K562 (cell line): ENCODE measurements around the gene SVBP. TPM values are rescaled to one million over a fixed set of nuclear protein-coding genes. Genes with fewer than 3 reads are reported as not detected.
A peak's percentile ranks its signal among the peaks of the same experiment; 100 is the strongest.

Experiments
- ATAC-seq: fragments of 200-7000 bp; cut with Tn5 transposase; 3 replicates; pipeline ENCODE4 v1.9.1; 2020; ENCODE audit warnings: moderate library complexity
- Bru-seq: library from RNA; stranded (reverse); fragments of 400-500 nt; gene quantifications from one replicate; lab custom pipeline; 2021; lab: Mats Ljungman, UMichigan
- BruChase-seq, 2 experiments: library from RNA; stranded (reverse); fragments of 400-500 nt; gene quantifications; one replicate each; lab custom pipeline; 2021; lab: Mats Ljungman, UMichigan
- BruUV-seq: library from RNA; stranded (reverse); fragments of 400-500 nt; replicated peaks from 2 replicates; lab custom pipeline; 2021; lab: Mats Ljungman, UMichigan
- CTCF ChIA-PET: fragments of 300-600 bp; formaldehyde crosslinking; extraction: SDS; loops from one replicate; lab custom pipeline; 2021; ENCODE audit warnings: low intra/inter-chr PET ratio; lab: Yijun Ruan, JAX
- POLR2A ChIA-PET: fragments of 300-600, 350-650 bp; sonication (Branson Sonifier 250); formaldehyde crosslinking; extraction: SDS; loops from one replicate; lab custom pipeline; 2021; ENCODE audit warnings: antibody characterized with exemption, inconsistent platforms; lab: Yijun Ruan, JAX
- DNase-seq, 4 experiments: peaks; one replicate each; pipeline versions ENCODE4 v3.0.0 to v3.0.0-alpha.2; 2011 to 2018; ENCODE audit warnings: low spot score in 3 of 4, mixed read lengths in 3 of 4; ENCODE audit errors: extremely low read depth in 1 of 4
- FAIRE-seq: peaks from 2 replicates; lab custom pipeline; 2011; peaks lifted over from hg19 to GRCh38; lab: Jason Lieb, UNC
- H2AFZ ChIP-seq: 2 replicates; pipeline ENCODE4 v1.6.0; 2011; ENCODE audit warnings: low read depth, low read length, control low read depth, inconsistent platforms
- H3K27ac ChIP-seq: fragments of 200-600 bp; 3 replicates; pipeline ENCODE4 v1.8.0; 2011; ENCODE audit warnings: low read depth, mild to moderate bottlenecking, control low read depth, inconsistent platforms, low read length, moderate library complexity, mixed read lengths; ENCODE audit errors: extremely low read depth
- H3K27me3 ChIP-seq, 2 experiments: fragments of 300-600 bp in 1 of 2; 2 replicates in 1 of 2; 3 replicates in 1 of 2; pipeline versions ENCODE4 v1.6.0 to v1.8.0; 2011; ENCODE audit warnings: inconsistent platforms in 2 of 2, low read length in 2 of 2, mild to moderate bottlenecking in 1 of 2, mixed read lengths in 1 of 2, moderate library complexity in 1 of 2; ENCODE audit not compliant: control insufficient read depth in 2 of 2, insufficient read depth in 2 of 2
- H3K36me3 ChIP-seq: fragments of 300-600 bp; 3 replicates; pipeline ENCODE4 v1.8.0; 2011; ENCODE audit warnings: mild to moderate bottlenecking, low read length, inconsistent platforms; ENCODE audit not compliant: control insufficient read depth, insufficient read depth
- H3K4me1 ChIP-seq, 2 experiments: fragments of 200-600 bp in 1 of 2; replicated peaks in 1 of 2; 2 replicates in 1 of 2; 3 replicates in 1 of 2; pipeline versions ENCODE4 v1.5.1 to v1.8.0; 2011; ENCODE audit warnings: inconsistent platforms in 2 of 2, low read length in 2 of 2, mild to moderate bottlenecking in 1 of 2, mixed read lengths in 1 of 2, moderate library complexity in 1 of 2; ENCODE audit not compliant: control insufficient read depth in 2 of 2, insufficient read depth in 2 of 2
- H3K4me2 ChIP-seq: 2 replicates; pipeline ENCODE4 v1.6.1; 2011; ENCODE audit warnings: low read length, control low read depth, inconsistent platforms, mixed read lengths; ENCODE audit not compliant: insufficient read depth
- H3K4me3 ChIP-seq: fragments of 200-600 bp; sonication (generic), shearing (Covaris generic); 2 replicates; pipeline ENCODE4 v1.5.1; 2016; ENCODE audit warnings: control low read depth, inconsistent platforms
- H3K79me2 ChIP-seq: fragments of 200-600 bp; 3 replicates; pipeline ENCODE4 v1.8.0; 2011; ENCODE audit warnings: low read length, inconsistent platforms; ENCODE audit not compliant: control insufficient read depth, insufficient read depth
- H3K9ac ChIP-seq, 2 experiments: 2 replicates each; pipeline versions ENCODE4 v1.6.0 to v1.6.1; 2011; ENCODE audit warnings: low read depth in 2 of 2, low read length in 2 of 2, control low read depth in 1 of 2, inconsistent platforms in 1 of 2, mild to moderate bottlenecking in 1 of 2, mixed read lengths in 1 of 2; ENCODE audit not compliant: insufficient read depth in 1 of 2
- H3K9me1 ChIP-seq: one replicate; pipeline ENCODE4 v1.6.0; 2011; ENCODE audit warnings: inconsistent platforms, mild to moderate bottlenecking, low read length, moderate library complexity; ENCODE audit not compliant: control insufficient read depth, insufficient read depth
- H3K9me3 ChIP-seq: replicated peaks from 2 replicates; pipeline ENCODE4 v1.5.1; 2011; ENCODE audit warnings: low read depth, low read length, inconsistent platforms; ENCODE audit not compliant: control insufficient read depth, insufficient read depth
- H4K20me1 ChIP-seq: replicated peaks from 2 replicates; pipeline ENCODE4 v1.6.1; 2011; ENCODE audit warnings: low read length, inconsistent platforms, mixed read lengths; ENCODE audit not compliant: control insufficient read depth, insufficient read depth
- E2F3 ChIP-seq: fragments of 250-450 bp; sonication (Bioruptor Pico); IDR thresholded peaks from 2 replicates; pipeline ENCODE4 v1.4.0; 2020; ENCODE audit warnings: mild to moderate bottlenecking
- KLF6 ChIP-seq: fragments of 250-450 bp; sonication (Bioruptor Pico); IDR thresholded peaks from 2 replicates; pipeline ENCODE4 v1.4.0; 2020; ENCODE audit warnings: mild to moderate bottlenecking, moderate library complexity, borderline replicate concordance
- MCM5 ChIP-seq: fragments of 450-650 bp; IDR thresholded peaks from 2 replicates; pipeline ENCODE4 v1.6.1; 2016; ENCODE audit warnings: low read depth
- MCM7 ChIP-seq, 2 experiments: fragments of 450-650 bp; IDR thresholded peaks; 2 replicates each; pipeline ENCODE4 v1.6.1; 2016 to 2018
- SOX6 ChIP-seq: fragments of 450-650 bp; IDR thresholded peaks from 2 replicates; pipeline ENCODE4 v1.6.1; 2014; ENCODE audit warnings: mild to moderate bottlenecking
- SRSF7 ChIP-seq: fragments of 200-400 bp; formaldehyde crosslinking; optimal IDR thresholded peaks from 2 replicates; pipeline ENCODE3; 2017; ENCODE audit warnings: mild to moderate bottlenecking, low read depth, low read length
- SRSF9 ChIP-seq: fragments of 200-400 bp; formaldehyde crosslinking; IDR thresholded peaks from 2 replicates; pipeline ENCODE4 v1.6.1; 2017; ENCODE audit warnings: low read depth, low read length, borderline replicate concordance
- TCFL5 ChIP-seq: fragments of 250-450 bp; sonication (Bioruptor Pico); conservative IDR thresholded peaks from 2 replicates; pipeline ENCODE4 v1.6.1; 2021; ENCODE audit warnings: mild to moderate bottlenecking, moderate library complexity, matching md5 sums
- U2AF1 ChIP-seq: fragments of 200-400 bp; formaldehyde crosslinking; optimal IDR thresholded peaks from 2 replicates; pipeline ENCODE3; 2017; ENCODE audit warnings: mild to moderate bottlenecking, low read depth, low read length, moderate library complexity
- ZNF3 ChIP-seq: fragments of 250-450 bp; sonication (Bioruptor Pico); IDR thresholded peaks from 2 replicates; pipeline ENCODE4 v1.5.0; 2021; ENCODE audit warnings: mild to moderate bottlenecking, moderate library complexity
- ZNF551 ChIP-seq: fragments of 250-450 bp; sonication (Bioruptor Pico); IDR thresholded peaks from 2 replicates; pipeline ENCODE4 v1.5.0; 2021; ENCODE audit warnings: mild to moderate bottlenecking, moderate library complexity
- ZZZ3 ChIP-seq: fragments of 450-650 bp; IDR thresholded peaks from 2 replicates; pipeline ENCODE4 v1.6.1; 2016; ENCODE audit warnings: antibody characterized with exemption, mild to moderate bottlenecking, moderate library complexity
- WGBS: fragments of 100-300 bp; shearing (Covaris generic); methylation state at CpG from one replicate; pipeline ENCODE4 v1.1.6; 2016; ENCODE audit warnings: low coverage, mixed read lengths; ENCODE audit not compliant: insufficient coverage; ENCODE audit errors: missing lambda C conversion rate; 5-methylcytosine and 5-hydroxymethylcytosine counted together
- in situ Hi-C: fragments of 300-500 bp; cut with MboI; formaldehyde crosslinking; loops from 4 replicates; pipeline ENCODE4 v1.15.0; 2018; ENCODE audit warnings: inconsistent platforms, mixed read lengths
- intact Hi-C: fragments of 100-400 bp; cut with micrococcal nuclease; formaldehyde crosslinking; loops from 2 replicates; pipeline ENCODE4 v1.14.2; 2022
- long read RNA-seq, 3 experiments: library from polyadenylated mRNA in 2 of 3; library from RNA in 1 of 3; unstranded in 2 of 3; stranded (forward) in 1 of 3; transcript quantifications; one replicate each; pipeline ENCODE4 v2.0.0, GENCODE V29; 2019 to 2022
- polyA minus RNA-seq, 3 experiments: library from RNA; depleted of rRNA, polyadenylated mRNA; stranded (reverse); fragments of >200 nt; gene quantifications; 2 replicates each; pipeline ENCODE4 v1.2.3, GENCODE V29; 2011
- polyA plus RNA-seq, 8 experiments: library from polyadenylated mRNA; depleted of rRNA in 4 of 8; stranded (reverse) in 5 of 8; unstranded in 3 of 8; fragments of >200 nt; fragmentation: Nextera tagmentation in 2 of 8; fragmentation: Illumina TruSeq in 1 of 8; extraction: Ambion mirVana in 2 of 8; extraction: Trizol in 1 of 8; gene quantifications; 2 replicates each; pipeline versions ENCODE4 v1.2.1 to v1.2.3, GENCODE V29; 2011 to 2014; ENCODE audit warnings: inconsistent platforms in 1 of 8, missing spikeins in 1 of 8
- total RNA-seq, 7 experiments: library from RNA; depleted of rRNA in 6 of 7; stranded (reverse); fragments of >200 nt in 6 of 7; fragmentation: Illumina TruSeq in 2 of 7; extraction: Trizol in 2 of 7; gene quantifications; 2 replicates each; pipeline versions ENCODE4 v1.2.1 to v1.2.3, GENCODE V29; 2011 to 2021; ENCODE audit warnings: low replicate concordance in 1 of 7
- TF ChIP-seq, protein P1 (sequence below), 2 experiments: fragments of 450-650 bp in 1 of 2; sonication (generic) in 1 of 2; formaldehyde crosslinking in 1 of 2; IDR thresholded peaks in 1 of 2; conservative IDR thresholded peaks in 1 of 2; 2 replicates each; pipeline versions ENCODE4 v1.6.1 to v1.8.1; 2016 to 2023; ENCODE audit warnings: mild to moderate bottlenecking in 2 of 2, moderate library complexity in 2 of 2, inconsistent platforms in 1 of 2, missing genetic modification reagents in 1 of 2
- TF ChIP-seq, protein P2 (sequence below), 2 experiments: fragments of 250-450 bp in 1 of 2; fragments of 450-650 bp in 1 of 2; sonication (Bioruptor Pico) in 1 of 2; IDR thresholded peaks; 2 replicates each; pipeline versions ENCODE4 v1.6.1 to v1.8.0; 2016 to 2021; ENCODE audit warnings: mild to moderate bottlenecking in 2 of 2, moderate library complexity in 2 of 2, missing compliant biosample characterization in 1 of 2, missing genetic modification characterization in 1 of 2

Gene SVBP, protein sequence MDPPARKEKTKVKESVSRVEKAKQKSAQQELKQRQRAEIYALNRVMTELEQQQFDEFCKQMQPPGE
- 6.8 and 15.4 TPM in 2 replicates for total RNA-seq (2011; cell fraction: chromatin; rRNA removed; ENCODE audit: low replicate concordance)
- 7.5 and 9.5 TPM in 2 replicates for total RNA-seq (2011; cell fraction: nucleolus; rRNA removed)
- 9.6 and 14.4 TPM in 2 replicates for total RNA-seq (2011; cell fraction: nucleoplasm; rRNA removed)
- 32.6 and 44.7 TPM in 2 replicates for total RNA-seq (2014; rRNA removed)
- total RNA-seq (2014; rRNA removed; fragmentation: Illumina TruSeq; extraction: Trizol) = 46.5 and 48.3 TPM in 2 replicates
- total RNA-seq (2015; rRNA removed; fragmentation: Illumina TruSeq; extraction: Trizol) = 41.1 and 44.5 TPM in 2 replicates
- total RNA-seq (2021) = 31.7 and 36.0 TPM in 2 replicates
- 42.8 and 49.4 TPM in 2 replicates for polyA plus RNA-seq (2011; rRNA removed)
- 12.9 and 26.0 TPM in 2 replicates for polyA plus RNA-seq (2011; cell fraction: cytosol; rRNA removed)
- polyA plus RNA-seq (2011; cell fraction: nucleus; rRNA removed) = 7.9 and 14.9 TPM in 2 replicates
- 43.0 and 46.8 TPM in 2 replicates for polyA plus RNA-seq (2012)
- 49.7 and 53.2 TPM in 2 replicates for polyA plus RNA-seq (2014; fragmentation: Illumina TruSeq; extraction: Trizol)
- 10 to 100 TPM; 37.9 TPM for polyA plus RNA-seq (2014; fragmentation: Nextera tagmentation; extraction: Ambion mirVana)
- 32.6 and 40.0 TPM in 2 replicates for polyA plus RNA-seq (2014; rRNA removed)
- 19.4 and 19.7 TPM in 2 replicates for polyA minus RNA-seq (2011; rRNA and poly(A)+ RNA removed)
- 3.7 and 6.6 TPM in 2 replicates for polyA minus RNA-seq (2011; cell fraction: cytosol; rRNA and poly(A)+ RNA removed)
- polyA minus RNA-seq (2011; cell fraction: nucleus; rRNA and poly(A)+ RNA removed) = 2.6 and 5.1 TPM in 2 replicates
- Bru-seq, nascent RNA = percentile 70 among the genes with signal in this experiment
- BruChase-seq, experiment 1, labeled RNA remaining after a 2-hour chase = percentile 67 among the genes with signal in this experiment
- percentile 67 among the genes with signal in this experiment for BruChase-seq, experiment 2, labeled RNA remaining after a 6-hour chase
- long read RNA-seq, experiment 1, transcript SVBP-201 (3 exons, 658 nt) = major isoform, 52 of 76 reads
- long read RNA-seq, experiment 1, transcript SVBP-203 (3 exons, 708 nt) = minor isoform, 6 of 76 reads
- long read RNA-seq, experiment 1, partial matches to known transcripts = 1 of 76 reads
- long read RNA-seq, experiment 1, other reads (novel, unspliced or antisense) = 17 of 76 reads
- long read RNA-seq, experiment 2, transcript SVBP-201 (3 exons, 658 nt) = major isoform, 36 of 44 reads
- long read RNA-seq, experiment 2, partial matches to known transcripts = 4 of 44 reads
- long read RNA-seq, experiment 2, other reads (novel, unspliced or antisense) = 4 of 44 reads
- long read RNA-seq, experiment 3, transcript SVBP-201 (3 exons, 658 nt) = major isoform, 18 of 21 reads
- long read RNA-seq, experiment 3, partial matches to known transcripts = 2 of 21 reads
- long read RNA-seq, experiment 3, other reads (novel, unspliced or antisense) = 1 of 21 reads

DNA sequence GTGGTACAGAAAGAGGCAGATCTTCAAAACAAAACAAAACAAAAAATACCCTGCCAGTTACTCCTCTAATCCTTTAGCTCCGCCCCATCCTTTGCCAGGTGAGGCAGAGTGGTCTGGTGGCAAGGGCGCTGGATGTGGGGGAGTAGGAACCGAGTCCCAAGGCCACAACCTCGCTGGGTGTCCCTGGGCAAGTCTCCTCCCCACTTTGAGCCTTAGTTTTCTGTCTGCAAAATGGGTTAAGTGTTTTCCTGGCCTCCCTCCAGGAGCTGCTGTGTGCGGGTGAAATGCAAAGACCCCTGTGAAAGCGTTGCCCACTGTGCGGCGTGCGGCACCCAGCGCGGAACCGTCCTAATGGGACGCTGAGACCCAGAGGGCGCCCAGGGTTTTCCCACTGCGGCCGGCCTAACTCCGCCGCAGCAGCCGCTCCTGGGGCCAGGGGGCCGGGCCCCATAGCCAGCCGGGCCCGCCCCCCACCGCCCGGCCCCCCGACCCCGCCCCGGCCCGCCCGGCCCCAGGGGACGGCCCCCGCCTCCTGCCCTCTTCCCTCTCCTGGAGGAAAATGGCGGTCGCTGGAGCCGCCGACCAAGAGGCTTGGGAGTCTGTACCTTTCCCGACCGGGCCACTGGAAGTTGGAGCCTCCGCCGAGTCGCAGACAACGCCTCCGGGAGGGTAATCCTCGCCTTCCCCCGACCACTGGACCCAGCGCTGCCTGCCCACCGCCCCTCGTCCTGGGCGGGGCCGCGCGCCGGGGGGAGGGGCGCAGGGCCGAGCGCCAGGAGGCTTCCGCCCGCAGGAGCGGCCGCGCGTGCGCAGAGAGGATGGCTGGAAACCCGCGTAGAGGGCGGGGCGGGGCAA lies at the start of gene SVBP, which contains the start of gene ERMAP:
Gene SVBP, minus strand, starts transcription at position 813 of the 855 bp plus-strand sequence. CDS start 853 bp downstream, outside the sequence.
Gene ERMAP, plus strand, starts transcription at position 538 of the 855 bp plus-strand sequence. CDS start 13,327 bp downstream, outside the sequence.
- no peaks in the 10 kb centered on the region for H3K9me3 ChIP-seq
- H3K9ac ChIP-seq = peak within 1 kb of the TSS; percentile 90 to 100
- intact Hi-C loops = loop anchor here (1.0 kb wide), 2 partner anchors 8 to 107 kb away; no protein-coding TSS in a partner anchor
- no peaks in the 10 kb centered on the region for H3K27me3 ChIP-seq
- WGBS = under 1% methylated on average over 37 of the region's 66 CpGs
- H3K36me3 ChIP-seq = peaks cover 8% of the 10 kb centered on the region; the same call in 2 of the 3 replicates
- peak within 1 kb of the TSS; percentile 89 for H3K4me2 ChIP-seq
- CTCF ChIA-PET = no interaction called here
- H2AFZ ChIP-seq = peak within 1 kb of the TSS; percentile 99
- POLR2A ChIA-PET = interaction anchor here (0.5 to 8.7 kb wide), 10 partner anchors 8 to 253 kb away, joined by 3 to 76 read pairs (median 4); partner anchors contain the start of gene ZNF691
- ATAC-seq (peak; percentile 92), DNase-seq (peak; percentile 93 to 99 (median 99)), FAIRE-seq (no peak)
- peak within 1 kb of the TSS; percentile 99 for H3K27ac ChIP-seq
- BruUV-seq = no TSS peak
- in situ Hi-C loops = no loop called here
- H3K9me1 ChIP-seq = no peaks in the 10 kb centered on the region
- peaks cover 16 to 36% of the 10 kb centered on the region in 2 experiments for H3K4me1 ChIP-seq
- H4K20me1 ChIP-seq = no peaks in the 10 kb centered on the region
- H3K79me2 ChIP-seq = peaks cover 38% of the 10 kb centered on the region
- peak within 1 kb of the TSS; percentile 79 for H3K4me3 ChIP-seq
- TF ChIP-seq ZNF551 (CRISPR knock-in tag) (no peak), TCFL5 (CRISPR knock-in tag) (no peak), ZZZ3 (no peak), MCM5 (no peak), SOX6 (no peak), SRSF7 (no peak), U2AF1 (no peak), ZNF3 (CRISPR knock-in tag) (no peak), MCM7 (IDR thresholded peaks at IDR 0.05) (no peak), E2F3 (CRISPR knock-in tag) (peak; percentile 71; the same call in 1 of the 2 replicates), KLF6 (CRISPR knock-in tag) (no peak), SRSF9 (no peak)
- TF ChIP-seq, protein P1, sequence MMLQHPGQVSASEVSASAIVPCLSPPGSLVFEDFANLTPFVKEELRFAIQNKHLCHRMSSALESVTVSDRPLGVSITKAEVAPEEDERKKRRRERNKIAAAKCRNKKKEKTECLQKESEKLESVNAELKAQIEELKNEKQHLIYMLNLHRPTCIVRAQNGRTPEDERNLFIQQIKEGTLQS (IDR thresholded peaks at IDR 0.05) = no peak
- TF ChIP-seq, protein P1 (CRISPR knock-in tag; conservative IDR thresholded peaks at IDR 0.05) = no peak
- TF ChIP-seq, protein P2, sequence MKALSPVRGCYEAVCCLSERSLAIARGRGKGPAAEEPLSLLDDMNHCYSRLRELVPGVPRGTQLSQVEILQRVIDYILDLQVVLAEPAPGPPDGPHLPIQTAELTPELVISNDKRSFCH (CRISPR knock-in tag; IDR thresholded peaks at IDR 0.05) = no peak
- TF ChIP-seq, protein P2 (tag; IDR thresholded peaks at IDR 0.05) = no peak
